Lower leg skin (tissue), 3 donors: ENCODE results near the gene SLC1A1.

Source experiments
- POLR2A ChIP-seq, 2 donors: fragments of 450-650 bp; IDR thresholded peaks; one replicate each; pipeline ENCODE4 v1.6.1; 2016 to 2017; ENCODE audit warnings: antibody characterized with exemption in 2 of 2, mild to moderate bottlenecking in 1 of 2, moderate library complexity in 1 of 2
- TF ChIP-seq, protein P1 (sequence below), 3 donors: fragments of 450-650 bp; IDR thresholded peaks; one replicate each; pipeline ENCODE4 v1.5.1; 2016; ENCODE audit warnings: antibody characterized with exemption in 3 of 3, mild to moderate bottlenecking in 3 of 3, moderate library complexity in 2 of 3

DNA sequence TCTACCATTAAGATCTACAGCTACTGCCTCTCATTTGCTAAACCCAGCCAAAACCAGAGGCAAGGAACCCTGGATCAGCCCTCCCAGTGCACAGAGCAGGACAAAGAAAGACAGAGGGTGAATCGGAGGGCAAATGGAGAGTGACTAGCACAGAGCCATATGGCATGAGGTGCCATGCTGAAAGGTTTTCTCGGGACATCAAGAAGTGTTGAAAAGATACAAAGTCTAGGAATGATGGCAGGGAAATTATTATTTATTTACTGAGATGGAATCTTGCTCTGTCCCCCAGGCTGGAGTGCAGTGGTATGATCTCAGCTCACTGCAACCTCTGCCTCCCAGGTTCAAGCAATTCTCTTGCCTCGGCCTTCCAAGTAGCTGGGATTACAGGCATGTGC lies 19.3 kb downstream of the SLC1A1 start:
- TF ChIP-seq, protein P1, sequence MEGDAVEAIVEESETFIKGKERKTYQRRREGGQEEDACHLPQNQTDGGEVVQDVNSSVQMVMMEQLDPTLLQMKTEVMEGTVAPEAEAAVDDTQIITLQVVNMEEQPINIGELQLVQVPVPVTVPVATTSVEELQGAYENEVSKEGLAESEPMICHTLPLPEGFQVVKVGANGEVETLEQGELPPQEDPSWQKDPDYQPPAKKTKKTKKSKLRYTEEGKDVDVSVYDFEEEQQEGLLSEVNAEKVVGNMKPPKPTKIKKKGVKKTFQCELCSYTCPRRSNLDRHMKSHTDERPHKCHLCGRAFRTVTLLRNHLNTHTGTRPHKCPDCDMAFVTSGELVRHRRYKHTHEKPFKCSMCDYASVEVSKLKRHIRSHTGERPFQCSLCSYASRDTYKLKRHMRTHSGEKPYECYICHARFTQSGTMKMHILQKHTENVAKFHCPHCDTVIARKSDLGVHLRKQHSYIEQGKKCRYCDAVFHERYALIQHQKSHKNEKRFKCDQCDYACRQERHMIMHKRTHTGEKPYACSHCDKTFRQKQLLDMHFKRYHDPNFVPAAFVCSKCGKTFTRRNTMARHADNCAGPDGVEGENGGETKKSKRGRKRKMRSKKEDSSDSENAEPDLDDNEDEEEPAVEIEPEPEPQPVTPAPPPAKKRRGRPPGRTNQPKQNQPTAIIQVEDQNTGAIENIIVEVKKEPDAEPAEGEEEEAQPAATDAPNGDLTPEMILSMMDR (IDR thresholded peaks at IDR 0.05): no peak
- no peak for TF ChIP-seq POLR2A (IDR thresholded peaks at IDR 0.05)
